Breast epithelium (tissue), 3 donors: ENCODE data around the gene AQP9.

Experiments used
- POLR2A ChIP-seq: fragments of 450-650 bp; IDR thresholded peaks from one replicate; pipeline ENCODE4 v1.6.1; 2016; ENCODE audit warnings: antibody characterized with exemption, mild to moderate bottlenecking, moderate library complexity
- POLR2AphosphoS5 ChIP-seq, 3 donors: sonication (generic); formaldehyde crosslinking; IDR thresholded peaks; one replicate each; pipeline ENCODE4 v1.6.1; 2017; ENCODE audit warnings: antibody characterized with exemption in 3 of 3
- TF ChIP-seq, protein P1 (sequence below), 3 donors: fragments of 450-650 bp; IDR thresholded peaks; one replicate each; pipeline ENCODE4 v1.5.1; 2016 to 2017; ENCODE audit warnings: antibody characterized with exemption in 3 of 3, mild to moderate bottlenecking in 3 of 3, moderate library complexity in 3 of 3

DNA sequence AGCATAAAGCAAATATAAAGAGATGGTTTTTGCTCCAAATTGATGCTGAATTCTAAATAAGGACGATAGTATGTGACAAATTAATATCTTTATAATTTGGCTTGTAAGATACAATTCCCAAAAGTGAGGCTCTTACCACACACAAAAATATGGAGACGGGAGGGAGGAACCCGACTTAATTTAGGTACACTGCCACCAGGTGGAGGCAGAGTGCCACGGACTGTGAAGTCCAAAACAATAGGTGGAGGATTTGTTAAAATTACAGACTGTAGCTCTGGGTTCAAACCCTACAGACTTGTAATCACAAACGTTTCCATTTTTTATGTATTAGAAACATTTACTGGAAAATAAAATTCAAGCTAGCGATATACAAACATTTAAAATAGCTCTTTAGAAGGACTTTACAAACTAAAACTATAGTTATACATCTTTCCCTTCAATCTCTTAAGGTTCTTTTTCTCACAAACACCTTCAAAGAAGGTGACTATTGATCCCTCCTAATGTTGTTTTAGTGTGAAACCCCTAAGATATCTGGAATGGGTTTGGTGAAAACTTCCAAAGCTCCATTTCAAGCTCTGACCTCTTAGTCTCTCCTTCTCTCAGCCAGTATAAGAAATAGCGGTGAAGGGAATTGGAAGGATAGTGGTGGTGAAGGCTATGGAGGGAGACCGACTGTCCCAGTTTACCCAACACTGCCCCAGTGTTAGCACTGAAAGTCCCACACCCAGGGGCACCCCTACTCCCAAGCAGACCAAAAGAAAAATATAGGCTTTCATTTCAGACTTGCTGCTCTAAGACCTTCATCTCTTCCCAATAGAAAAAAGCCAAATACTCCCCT, 89.7 kb downstream of the AQP9 start:
- TF ChIP-seq POLR2AphosphoS5 (IDR thresholded peaks at IDR 0.05) = peak in 1 of 3 donors; percentile 25
- TF ChIP-seq, protein P1, sequence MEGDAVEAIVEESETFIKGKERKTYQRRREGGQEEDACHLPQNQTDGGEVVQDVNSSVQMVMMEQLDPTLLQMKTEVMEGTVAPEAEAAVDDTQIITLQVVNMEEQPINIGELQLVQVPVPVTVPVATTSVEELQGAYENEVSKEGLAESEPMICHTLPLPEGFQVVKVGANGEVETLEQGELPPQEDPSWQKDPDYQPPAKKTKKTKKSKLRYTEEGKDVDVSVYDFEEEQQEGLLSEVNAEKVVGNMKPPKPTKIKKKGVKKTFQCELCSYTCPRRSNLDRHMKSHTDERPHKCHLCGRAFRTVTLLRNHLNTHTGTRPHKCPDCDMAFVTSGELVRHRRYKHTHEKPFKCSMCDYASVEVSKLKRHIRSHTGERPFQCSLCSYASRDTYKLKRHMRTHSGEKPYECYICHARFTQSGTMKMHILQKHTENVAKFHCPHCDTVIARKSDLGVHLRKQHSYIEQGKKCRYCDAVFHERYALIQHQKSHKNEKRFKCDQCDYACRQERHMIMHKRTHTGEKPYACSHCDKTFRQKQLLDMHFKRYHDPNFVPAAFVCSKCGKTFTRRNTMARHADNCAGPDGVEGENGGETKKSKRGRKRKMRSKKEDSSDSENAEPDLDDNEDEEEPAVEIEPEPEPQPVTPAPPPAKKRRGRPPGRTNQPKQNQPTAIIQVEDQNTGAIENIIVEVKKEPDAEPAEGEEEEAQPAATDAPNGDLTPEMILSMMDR (IDR thresholded peaks at IDR 0.05) = peak; percentile 79 to 83 (median 82)
- TF ChIP-seq POLR2A = no peak
